Progenitor cell of endocrine pancreas (in vitro differentiated cells): Measurements from ENCODE around the gene ABCC11. TPM values are rescaled to one million over a fixed set of nuclear protein-coding genes. Genes with fewer than 3 reads are reported as not detected.

Experiments
- DNase-seq: peaks from one replicate; pipeline ENCODE4 v3.0.0; 2021; ENCODE audit warnings: low spot score; ENCODE audit not compliant: unreplicated experiment
- H3K27ac Mint-ChIP-seq: 2 replicates; pipeline ENCODE4 v1.8.0; 2021; ENCODE audit warnings: mild to moderate bottlenecking, moderate library complexity, mixed read lengths
- H3K27me3 Mint-ChIP-seq: 2 replicates; pipeline ENCODE4 v1.8.0; 2021; ENCODE audit warnings: mixed read lengths
- H3K36me3 Mint-ChIP-seq: 2 replicates; pipeline ENCODE4 v1.8.0; 2022; ENCODE audit warnings: mixed read lengths; ENCODE audit not compliant: insufficient read depth
- H3K4me1 Mint-ChIP-seq: 2 replicates; pipeline ENCODE4 v1.8.0; 2021; ENCODE audit warnings: low read depth, mixed read lengths
- H3K4me3 Mint-ChIP-seq: 2 replicates; pipeline ENCODE4 v1.8.0; 2021; ENCODE audit warnings: low read depth, mild to moderate bottlenecking, moderate library complexity, mixed read lengths
- H3K9me3 Mint-ChIP-seq: 2 replicates; pipeline ENCODE4 v1.8.0; 2021; ENCODE audit warnings: low read depth, mixed read lengths
- total RNA-seq: library from RNA; stranded (reverse); gene quantifications from 2 replicates; pipeline ENCODE4 v1.2.1, GENCODE V29; 2021
- TF ChIP-seq, protein P1 (sequence below): fragments of 200-600 bp; sonication (generic); IDR thresholded peaks from one replicate; pipeline ENCODE4 v1.5.0; 2021; ENCODE audit warnings: antibody characterized with exemption, mild to moderate bottlenecking; ENCODE audit not compliant: unreplicated experiment

The ABCC11 gene
- total RNA-seq, 1 donor from 2014 or later = 1.5 TPM

GRCh38 chr16:48131201-48131935, 116.0 kb downstream of the ABCC11 start:
- Mint-ChIP-seq H3K36me3 (no peaks in the 10 kb centered on the region), H3K4me1 (peaks cover 53% of the 10 kb centered on the region), H3K4me3 (no peak overlapping the region), H3K9me3 (peaks cover 5% of the 10 kb centered on the region), H3K27me3 (no peaks in the 10 kb centered on the region), H3K27ac (no peak overlapping the region)
- TF ChIP-seq, protein P1, sequence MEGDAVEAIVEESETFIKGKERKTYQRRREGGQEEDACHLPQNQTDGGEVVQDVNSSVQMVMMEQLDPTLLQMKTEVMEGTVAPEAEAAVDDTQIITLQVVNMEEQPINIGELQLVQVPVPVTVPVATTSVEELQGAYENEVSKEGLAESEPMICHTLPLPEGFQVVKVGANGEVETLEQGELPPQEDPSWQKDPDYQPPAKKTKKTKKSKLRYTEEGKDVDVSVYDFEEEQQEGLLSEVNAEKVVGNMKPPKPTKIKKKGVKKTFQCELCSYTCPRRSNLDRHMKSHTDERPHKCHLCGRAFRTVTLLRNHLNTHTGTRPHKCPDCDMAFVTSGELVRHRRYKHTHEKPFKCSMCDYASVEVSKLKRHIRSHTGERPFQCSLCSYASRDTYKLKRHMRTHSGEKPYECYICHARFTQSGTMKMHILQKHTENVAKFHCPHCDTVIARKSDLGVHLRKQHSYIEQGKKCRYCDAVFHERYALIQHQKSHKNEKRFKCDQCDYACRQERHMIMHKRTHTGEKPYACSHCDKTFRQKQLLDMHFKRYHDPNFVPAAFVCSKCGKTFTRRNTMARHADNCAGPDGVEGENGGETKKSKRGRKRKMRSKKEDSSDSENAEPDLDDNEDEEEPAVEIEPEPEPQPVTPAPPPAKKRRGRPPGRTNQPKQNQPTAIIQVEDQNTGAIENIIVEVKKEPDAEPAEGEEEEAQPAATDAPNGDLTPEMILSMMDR = no peak
- DNase-seq = no peak

DNA sequence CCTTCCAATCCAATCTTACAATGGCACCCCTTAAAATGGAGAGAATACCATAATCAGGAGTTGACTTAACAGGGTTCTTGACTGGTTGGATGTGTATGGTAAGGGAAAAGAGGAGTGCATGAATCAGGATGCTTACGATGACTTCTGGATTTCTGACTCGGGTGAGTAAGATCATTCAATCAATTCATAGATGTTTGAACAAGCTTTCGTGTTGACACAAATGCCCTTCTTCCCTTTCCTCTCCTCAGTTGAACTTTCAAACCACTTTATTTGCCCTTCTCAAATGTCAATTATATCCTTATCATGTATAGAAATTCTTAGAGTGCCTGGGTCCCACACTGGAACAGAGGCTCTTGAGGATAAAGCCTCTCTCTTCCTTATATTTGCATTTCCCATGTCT, 117.4 kb downstream of the ABCC11 start:
- no peak for DNase-seq
- peaks cover 5% of the 10 kb centered on the region for H3K9me3 Mint-ChIP-seq
- no peaks in the 10 kb centered on the region for H3K27me3 Mint-ChIP-seq
- H3K4me1 Mint-ChIP-seq = peaks cover 45% of the 10 kb centered on the region
- TF ChIP-seq, protein P1 = no peak
- H3K36me3 Mint-ChIP-seq = no peaks in the 10 kb centered on the region
- H3K4me3 Mint-ChIP-seq = no peak overlapping the region
- H3K27ac Mint-ChIP-seq = no peak overlapping the region

DNA sequence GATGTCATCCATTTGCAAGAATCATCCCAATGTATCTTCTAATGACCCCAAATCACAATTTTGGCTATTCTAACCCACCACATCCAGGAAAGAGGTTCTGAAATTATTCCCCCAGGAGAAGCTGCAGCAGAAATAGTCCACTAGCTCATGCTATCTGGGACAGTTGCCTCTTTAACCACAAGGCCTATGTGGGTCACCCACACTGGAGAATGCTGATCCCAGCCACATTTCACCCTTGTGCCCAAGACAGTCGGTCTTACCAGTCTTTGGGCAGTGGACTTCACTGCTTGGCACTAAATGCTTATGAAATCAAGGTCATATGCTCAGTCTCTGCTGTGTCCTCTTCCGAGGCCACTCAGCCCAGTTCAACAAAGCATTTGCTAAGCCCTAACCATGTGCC, 118.6 kb downstream of the ABCC11 start:
- Mint-ChIP-seq H3K27me3 (no peaks in the 10 kb centered on the region), H3K4me1 (peaks cover 36% of the 10 kb centered on the region), H3K4me3 (no peak overlapping the region), H3K27ac (no peak overlapping the region), H3K9me3 (peaks cover 5% of the 10 kb centered on the region), H3K36me3 (no peaks in the 10 kb centered on the region)
- DNase-seq = no peak
- TF ChIP-seq, protein P1 = no peak

GRCh38 chr16:48126801-48127644, 120.3 kb downstream of the ABCC11 start:
- TF ChIP-seq, protein P1 = no peak
- Mint-ChIP-seq H3K9me3 (peaks cover 5% of the 10 kb centered on the region), H3K4me3 (no peak overlapping the region), H3K27me3 (no peaks in the 10 kb centered on the region), H3K4me1 (peaks cover 28% of the 10 kb centered on the region), H3K27ac (peak overlapping the region; percentile 57), H3K36me3 (no peaks in the 10 kb centered on the region)
- DNase-seq = no peak

DNA sequence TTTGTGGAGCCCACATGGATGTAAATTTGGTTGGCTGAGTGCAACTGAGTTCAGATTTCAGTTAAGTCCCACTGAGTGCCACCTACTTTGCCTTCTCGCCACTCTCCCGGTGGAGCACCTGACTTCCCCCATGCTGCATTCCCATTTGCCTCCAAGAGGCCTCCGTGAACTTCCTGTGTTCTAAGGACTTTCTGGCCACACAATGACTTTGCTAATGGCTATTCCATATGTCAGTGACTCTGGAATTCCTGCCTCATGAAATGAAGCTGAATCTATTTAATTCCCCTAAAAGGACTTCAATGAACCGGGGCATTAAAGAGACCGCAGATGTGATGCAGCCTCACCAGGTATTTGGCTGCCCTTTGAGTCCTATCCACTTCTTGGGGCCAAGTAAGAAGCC, 121.5 kb downstream of the ABCC11 start:
- TF ChIP-seq, protein P1 = no peak
- H3K4me3 Mint-ChIP-seq = no peak overlapping the region

More for the DNA sequence above, 121.5 kb downstream of the ABCC11 start:
- H3K36me3 Mint-ChIP-seq = no peaks in the 10 kb centered on the region
- no peak overlapping the region for H3K27ac Mint-ChIP-seq
- DNase-seq = no peak
- H3K27me3 Mint-ChIP-seq = no peaks in the 10 kb centered on the region
- H3K9me3 Mint-ChIP-seq = peaks cover 5% of the 10 kb centered on the region
- peaks cover 27% of the 10 kb centered on the region for H3K4me1 Mint-ChIP-seq
